LNCaP clone FGC (cell line): Measurements from ENCODE around the gene ANKRD35.
A peak's percentile ranks its signal among the peaks of the same experiment; 100 is the strongest.

Source experiments
- DNase-seq: peaks from one replicate; pipeline ENCODE4 v3.0.0-alpha.2; 2011; ENCODE audit warnings: low read depth
- H3K4me3 ChIP-seq: 2 replicates; pipeline ENCODE4 v1.5.1; 2011; ENCODE audit warnings: mild to moderate bottlenecking, low read depth, low read length, control low read depth
- TF ChIP-seq, protein P1 (sequence below): IDR thresholded peaks from 2 replicates; pipeline ENCODE4 v1.5.1; 2012; ENCODE audit warnings: mild to moderate bottlenecking; ENCODE audit not compliant: control insufficient read depth, insufficient read depth; ENCODE audit errors: extremely low read depth

ANKRD35 gene

DNA sequence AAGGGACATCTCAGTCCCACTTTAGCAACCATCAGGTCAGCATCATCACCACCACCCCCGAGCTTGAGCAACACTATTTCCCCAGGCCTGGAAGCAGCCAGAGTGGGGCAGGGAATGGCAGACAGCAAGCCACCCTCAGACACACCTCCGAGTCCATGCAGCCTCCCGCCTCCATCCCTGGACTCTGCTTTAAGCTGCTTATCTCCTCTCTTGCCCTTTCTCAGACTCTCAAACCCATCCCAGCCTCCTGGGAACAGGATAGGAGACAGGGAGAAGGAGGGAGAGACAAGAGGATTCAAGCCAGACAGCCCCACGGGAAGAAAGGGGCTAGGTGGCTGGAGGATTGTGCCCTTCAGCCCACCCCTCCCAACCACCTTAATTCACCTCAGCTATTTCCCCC is 28.5 kb downstream of the ANKRD35 start:
- TF ChIP-seq, protein P1, sequence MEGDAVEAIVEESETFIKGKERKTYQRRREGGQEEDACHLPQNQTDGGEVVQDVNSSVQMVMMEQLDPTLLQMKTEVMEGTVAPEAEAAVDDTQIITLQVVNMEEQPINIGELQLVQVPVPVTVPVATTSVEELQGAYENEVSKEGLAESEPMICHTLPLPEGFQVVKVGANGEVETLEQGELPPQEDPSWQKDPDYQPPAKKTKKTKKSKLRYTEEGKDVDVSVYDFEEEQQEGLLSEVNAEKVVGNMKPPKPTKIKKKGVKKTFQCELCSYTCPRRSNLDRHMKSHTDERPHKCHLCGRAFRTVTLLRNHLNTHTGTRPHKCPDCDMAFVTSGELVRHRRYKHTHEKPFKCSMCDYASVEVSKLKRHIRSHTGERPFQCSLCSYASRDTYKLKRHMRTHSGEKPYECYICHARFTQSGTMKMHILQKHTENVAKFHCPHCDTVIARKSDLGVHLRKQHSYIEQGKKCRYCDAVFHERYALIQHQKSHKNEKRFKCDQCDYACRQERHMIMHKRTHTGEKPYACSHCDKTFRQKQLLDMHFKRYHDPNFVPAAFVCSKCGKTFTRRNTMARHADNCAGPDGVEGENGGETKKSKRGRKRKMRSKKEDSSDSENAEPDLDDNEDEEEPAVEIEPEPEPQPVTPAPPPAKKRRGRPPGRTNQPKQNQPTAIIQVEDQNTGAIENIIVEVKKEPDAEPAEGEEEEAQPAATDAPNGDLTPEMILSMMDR = no peak
- H3K4me3 ChIP-seq = no peak overlapping the region
- no peak for DNase-seq

DNA sequence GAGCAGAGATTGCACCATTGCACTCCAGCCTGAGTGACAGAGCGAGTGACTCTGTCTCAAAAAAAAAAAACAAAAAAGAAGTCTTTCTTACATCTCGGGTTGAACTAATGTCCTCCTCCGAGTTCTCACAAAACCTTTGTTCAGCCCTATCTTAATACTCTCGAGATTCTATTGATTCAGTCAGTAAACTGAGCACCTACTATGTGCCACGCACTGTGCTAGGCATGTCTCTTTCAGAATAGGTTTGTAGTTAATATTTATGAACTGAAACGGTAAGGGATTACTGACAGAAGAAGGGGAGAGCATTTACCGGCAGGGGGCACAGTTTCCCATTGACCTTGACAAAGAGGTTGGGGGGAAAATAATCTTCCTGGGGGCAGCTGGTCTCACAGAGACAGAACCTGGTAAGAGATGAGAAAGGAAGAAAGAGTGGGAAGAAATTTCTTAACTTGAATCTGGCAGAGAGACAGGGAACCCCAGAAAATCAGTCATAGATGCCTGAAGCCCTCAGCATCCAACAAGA is 30.2 kb downstream of the ANKRD35 start:
- no peak for DNase-seq
- H3K4me3 ChIP-seq = no peak overlapping the region
- TF ChIP-seq, protein P1 = no peak

DNA sequence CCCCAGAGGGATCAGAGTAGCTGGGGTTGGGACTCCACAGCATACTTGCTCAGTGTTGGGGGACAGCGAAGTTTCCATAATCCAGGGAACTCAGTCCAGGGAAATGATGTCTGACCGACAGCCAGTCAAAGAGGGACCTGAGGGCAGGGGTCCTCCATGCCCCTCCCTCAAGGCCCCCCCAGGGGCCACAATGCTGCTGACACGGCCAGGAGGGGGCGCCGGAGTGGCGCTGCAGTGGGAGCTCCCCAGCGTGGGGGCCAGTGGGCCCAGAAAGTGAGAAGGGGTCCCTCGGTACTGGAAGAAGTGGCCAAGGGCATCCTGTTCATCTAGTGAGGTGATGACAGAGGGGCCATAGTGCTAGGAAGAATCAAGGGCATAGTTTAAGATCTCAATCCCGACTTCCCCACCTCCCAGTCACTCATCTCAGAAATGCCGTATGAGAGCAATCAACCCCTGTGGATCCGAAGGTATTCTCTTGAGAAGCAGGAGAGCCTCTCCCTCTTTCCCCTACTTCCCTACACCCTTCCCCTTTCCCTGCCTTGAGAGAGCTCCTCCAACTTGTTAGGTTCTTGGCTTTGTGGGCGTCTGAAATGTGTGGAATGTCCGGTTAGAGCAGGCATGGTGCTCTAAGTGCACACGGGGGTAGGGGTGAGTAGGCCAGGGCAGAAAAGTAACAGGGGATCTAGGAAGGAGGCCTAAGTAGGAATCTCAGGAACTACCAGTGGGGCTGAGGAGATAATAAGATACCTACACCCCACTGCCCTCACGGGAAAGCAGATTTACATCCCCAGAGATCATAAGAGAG is 36.1 kb downstream of the ANKRD35 start:
- no peak overlapping the region for H3K4me3 ChIP-seq
- no peak for DNase-seq
- TF ChIP-seq, protein P1 = no peak

DNA sequence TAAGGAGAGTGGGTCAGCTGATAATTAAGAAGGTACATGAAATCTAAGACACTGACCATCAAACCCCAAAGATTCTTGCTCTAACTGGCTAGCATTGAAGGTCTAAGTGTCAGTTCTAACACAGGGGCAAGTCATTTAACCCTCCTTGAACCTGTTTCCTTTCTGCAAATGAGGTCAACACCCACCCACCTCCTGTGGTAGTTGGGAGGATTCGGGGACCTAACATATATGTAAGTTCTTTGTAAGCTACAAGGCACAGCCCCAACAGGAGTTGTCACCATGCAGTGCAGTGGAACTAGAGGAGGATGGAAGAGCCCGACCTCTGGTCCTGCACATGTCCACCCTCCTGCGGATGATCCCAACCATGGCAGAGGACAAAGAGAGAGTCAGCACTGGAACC is 37.8 kb downstream of the ANKRD35 start:
- TF ChIP-seq, protein P1 = no peak
- H3K4me3 ChIP-seq = no peak overlapping the region
- DNase-seq = no peak

DNA sequence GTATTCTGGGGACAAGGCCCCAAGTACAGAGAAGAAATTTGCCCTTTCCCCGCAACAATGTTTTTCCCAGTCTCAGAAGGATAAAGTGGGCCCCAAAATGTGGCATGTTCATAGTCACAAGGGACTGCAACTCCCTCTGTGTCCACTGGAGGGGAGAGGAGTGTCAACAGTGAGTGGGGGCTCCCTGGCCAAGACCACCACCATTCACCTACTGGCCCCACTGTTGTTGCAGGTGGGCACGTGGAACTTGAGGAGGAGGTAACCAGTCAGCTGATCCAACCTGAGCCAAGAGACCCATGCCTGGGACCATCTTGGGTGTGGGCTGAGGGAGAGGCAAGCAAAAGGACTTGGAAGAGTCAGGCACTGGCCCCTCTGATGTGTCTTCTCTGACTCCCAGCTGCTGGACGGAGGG is 39.5 kb downstream of the ANKRD35 start:
- DNase-seq = no peak
- no peak overlapping the region for H3K4me3 ChIP-seq
- TF ChIP-seq, protein P1 = peak; percentile 48

DNA sequence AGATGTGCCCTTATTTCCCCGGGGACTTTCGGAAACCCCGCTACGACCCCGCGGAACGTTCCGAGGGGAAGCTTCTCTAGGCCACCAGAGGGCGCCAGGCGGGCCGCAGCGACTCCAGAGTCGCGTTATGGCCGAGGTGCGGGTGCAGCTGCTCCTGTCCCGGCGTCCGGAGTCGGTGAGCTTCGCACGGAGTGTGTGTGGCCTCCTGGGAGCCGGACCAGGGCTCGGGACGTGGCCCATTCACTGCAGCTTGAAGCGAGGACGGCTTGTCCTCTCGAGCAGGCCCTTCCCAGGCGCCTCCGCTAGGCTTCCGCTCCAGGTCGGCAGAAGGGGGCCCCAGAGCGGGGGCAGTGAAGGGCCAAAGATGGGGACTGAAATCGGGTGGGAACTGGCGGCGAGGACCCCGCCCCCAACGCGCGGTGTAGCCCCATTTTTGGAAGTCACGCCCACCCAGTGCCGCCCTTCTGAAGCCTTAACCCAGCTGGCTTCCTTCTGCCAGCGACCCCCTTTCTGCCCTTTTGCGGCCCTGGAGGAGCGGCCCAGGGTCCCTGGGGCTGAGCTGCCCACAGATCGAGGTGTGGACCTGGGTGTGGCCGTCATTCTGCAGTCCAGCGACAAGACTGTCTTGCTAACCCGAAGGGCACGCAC is 40.0 kb downstream of the ANKRD35 start, which contains the start of gene NUDT17:
Gene NUDT17, plus strand, starts transcription at position 117 of the 648 bp plus-strand sequence. Its CDS starts 11 bp downstream, at position 128.
- peak within 1 kb of the TSS; percentile 48 for H3K4me3 ChIP-seq
- DNase-seq = peak; percentile 25
- TF ChIP-seq, protein P1 = peak; percentile 91
